SU-DHL-6 (cell line): Measurements from ENCODE around the gene ALKBH2.
"Not testable (repeated sequence)": the region's sequence is repeated elsewhere in the genome, so short reads cannot be mapped to it uniquely, and the experiment has no call there.

ENCODE experiments used
- H2AFZ ChIP-seq: fragments of 200-600 bp; sonication (generic); 2 replicates; pipeline ENCODE4 v1.6.1; 2014; ENCODE audit warnings: low read depth, mild to moderate bottlenecking, moderate library complexity, mixed read lengths, antibody characterized with exemption, low read length; ENCODE audit not compliant: severe bottlenecking
- H3F3A ChIP-seq: fragments of 200-600 bp; shearing (Covaris generic); 2 replicates; pipeline ENCODE4 v1.6.0; 2016; ENCODE audit warnings: antibody characterized with exemption, mild to moderate bottlenecking; ENCODE audit not compliant: insufficient read depth
- H3K27ac ChIP-seq: fragments of 200-600 bp; sonication (generic); 2 replicates; pipeline ENCODE4 v1.5.1; 2016; ENCODE audit warnings: low read depth, mild to moderate bottlenecking, low read length, moderate library complexity, mixed read lengths
- H3K27me3 ChIP-seq: fragments of 200-600 bp; sonication (generic), shearing (Covaris generic); 2 replicates; pipeline ENCODE4 v1.6.0; 2014; ENCODE audit warnings: mild to moderate bottlenecking, low read length
- H3K36me3 ChIP-seq: fragments of 200-600 bp; sonication (generic); 2 replicates; pipeline ENCODE4 v1.6.1; 2014; ENCODE audit warnings: mild to moderate bottlenecking, low read length, mixed read lengths
- H3K4me2 ChIP-seq: fragments of 300-600, 200-600 bp; shearing (Covaris generic), sonication (generic); 2 replicates; pipeline ENCODE4 v1.6.0; 2014; ENCODE audit warnings: low read length, low read depth, mild to moderate bottlenecking; ENCODE audit not compliant: poor library complexity, severe bottlenecking
- H3K4me3 ChIP-seq: fragments of 200-600 bp; sonication (generic); 2 replicates; pipeline ENCODE4 v1.5.1; 2014; ENCODE audit warnings: antibody characterized with exemption, low read length, mild to moderate bottlenecking, mixed read lengths; ENCODE audit not compliant: insufficient read depth, poor library complexity, severe bottlenecking
- H3K79me2 ChIP-seq: fragments of 200-600 bp; sonication (generic); 2 replicates; pipeline ENCODE4 v1.6.1; 2014; ENCODE audit warnings: mild to moderate bottlenecking, low read length, moderate library complexity; ENCODE audit not compliant: insufficient read depth
- H3K9ac ChIP-seq: fragments of 200-600 bp; sonication (generic); 2 replicates; pipeline ENCODE4 v1.7.0; 2014; ENCODE audit warnings: mild to moderate bottlenecking, low read length
- H3K9me2 ChIP-seq: fragments of 200-600 bp; sonication (generic); replicated peaks from 2 replicates; pipeline ENCODE4 v1.6.1; 2014; ENCODE audit warnings: low read length; ENCODE audit not compliant: insufficient read depth
- H3K9me3 ChIP-seq: fragments of 200-600 bp; sonication (generic); 2 replicates; pipeline ENCODE4 v1.6.1; 2014; ENCODE audit warnings: low read length, mixed read lengths; ENCODE audit not compliant: insufficient read depth
- H4K20me1 ChIP-seq: fragments of 200-600 bp; sonication (generic); 2 replicates; pipeline ENCODE4 v1.6.1; 2014; ENCODE audit warnings: low read depth, mild to moderate bottlenecking, antibody characterized with exemption, low read length, moderate library complexity, mixed read lengths
- EZH2phosphoT487 ChIP-seq: fragments of 200-600 bp; sonication (generic), shearing (Covaris generic); conservative IDR thresholded peaks from 2 replicates; pipeline ENCODE4 v1.6.1; 2018; ENCODE audit warnings: mild to moderate bottlenecking, antibody characterized with exemption, low read length, moderate library complexity, mixed read lengths
- TF ChIP-seq, protein P1 (sequence below): fragments of 200-600 bp; sonication (generic); IDR thresholded peaks from one replicate; pipeline ENCODE4 v1.5.1; 2017; ENCODE audit warnings: antibody characterized with exemption, mild to moderate bottlenecking, low read length, moderate library complexity; ENCODE audit not compliant: insufficient read depth, poor library complexity, severe bottlenecking

The ALKBH2 gene

GRCh38 chr12:109053382-109054123, 39.7 kb downstream of the ALKBH2 start:
- peak overlapping the region; percentile 95 for H3K4me2 ChIP-seq
- H3K4me3 ChIP-seq = peak overlapping the region; percentile 94
- H3K9ac ChIP-seq = peak overlapping the region; percentile 88
- H3K27me3 ChIP-seq = no peaks in the 10 kb centered on the region
- no peaks in the 10 kb centered on the region for H4K20me1 ChIP-seq
- H3K9me3 ChIP-seq = no peaks in the 10 kb centered on the region
- peaks cover 3% of the 10 kb centered on the region; the same call in 1 of the 2 replicates for H3K36me3 ChIP-seq
- TF ChIP-seq, protein P1, sequence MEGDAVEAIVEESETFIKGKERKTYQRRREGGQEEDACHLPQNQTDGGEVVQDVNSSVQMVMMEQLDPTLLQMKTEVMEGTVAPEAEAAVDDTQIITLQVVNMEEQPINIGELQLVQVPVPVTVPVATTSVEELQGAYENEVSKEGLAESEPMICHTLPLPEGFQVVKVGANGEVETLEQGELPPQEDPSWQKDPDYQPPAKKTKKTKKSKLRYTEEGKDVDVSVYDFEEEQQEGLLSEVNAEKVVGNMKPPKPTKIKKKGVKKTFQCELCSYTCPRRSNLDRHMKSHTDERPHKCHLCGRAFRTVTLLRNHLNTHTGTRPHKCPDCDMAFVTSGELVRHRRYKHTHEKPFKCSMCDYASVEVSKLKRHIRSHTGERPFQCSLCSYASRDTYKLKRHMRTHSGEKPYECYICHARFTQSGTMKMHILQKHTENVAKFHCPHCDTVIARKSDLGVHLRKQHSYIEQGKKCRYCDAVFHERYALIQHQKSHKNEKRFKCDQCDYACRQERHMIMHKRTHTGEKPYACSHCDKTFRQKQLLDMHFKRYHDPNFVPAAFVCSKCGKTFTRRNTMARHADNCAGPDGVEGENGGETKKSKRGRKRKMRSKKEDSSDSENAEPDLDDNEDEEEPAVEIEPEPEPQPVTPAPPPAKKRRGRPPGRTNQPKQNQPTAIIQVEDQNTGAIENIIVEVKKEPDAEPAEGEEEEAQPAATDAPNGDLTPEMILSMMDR = no peak
- peak overlapping the region; percentile 80 for H3K27ac ChIP-seq
- H3F3A ChIP-seq = peaks cover 13% of the 10 kb centered on the region; the same call in 1 of the 2 replicates
- H3K79me2 ChIP-seq = peaks cover 14% of the 10 kb centered on the region; the same call in 1 of the 2 replicates
- peak overlapping the region; percentile 93 for H2AFZ ChIP-seq
- H3K9me2 ChIP-seq = no peaks in the 10 kb centered on the region

DNA sequence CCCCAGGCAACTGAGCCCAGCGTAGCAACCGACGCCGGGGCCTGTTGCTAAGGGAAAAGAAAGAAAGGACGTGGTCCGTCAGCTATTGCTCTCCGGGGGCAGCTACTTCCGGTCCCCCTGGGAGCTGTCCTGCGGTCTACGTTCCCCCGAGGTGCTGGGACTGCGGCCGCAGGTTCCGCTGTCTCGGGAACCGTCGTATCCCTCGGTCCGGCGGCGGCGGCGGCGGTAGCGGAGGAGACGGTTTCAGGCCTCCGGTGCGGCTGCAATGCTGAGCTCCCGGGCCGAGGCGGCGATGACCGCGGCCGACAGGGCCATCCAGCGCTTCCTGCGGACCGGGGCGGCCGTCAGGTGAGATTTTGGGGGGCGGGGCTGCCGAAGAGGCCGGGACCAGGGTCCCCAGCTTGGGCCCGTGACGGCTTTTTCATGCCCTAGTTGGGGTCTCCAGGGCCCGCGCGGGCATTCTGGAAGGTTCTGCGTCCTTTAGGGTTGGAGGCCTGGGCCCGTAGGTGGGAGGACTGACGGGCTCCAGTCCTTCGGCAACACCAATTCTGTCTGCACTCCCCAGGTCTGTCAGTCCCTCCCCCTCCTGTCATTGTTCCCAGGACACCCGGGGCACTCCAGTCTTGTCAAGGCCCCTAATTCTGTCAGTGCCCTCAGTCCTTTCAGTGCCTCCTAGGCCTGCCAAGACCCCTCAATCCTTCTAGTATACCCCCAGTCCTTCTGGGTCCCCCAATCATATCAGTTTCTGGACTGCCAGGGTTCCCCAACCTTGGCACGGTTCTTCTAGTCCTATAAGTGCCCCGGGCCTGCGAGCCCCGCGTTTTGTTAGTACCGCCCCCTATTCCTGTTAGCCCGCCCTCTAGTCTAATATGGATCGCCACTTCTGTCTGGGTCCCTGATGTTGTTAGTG, 40.6 kb downstream of the ALKBH2 start, which contains the start of gene USP30:
Gene USP30 (plus strand): TSS at position 163 of the 910 bp plus-strand sequence. CDS start 103 bp downstream, at position 266.
- Histone ChIP-seq H2AFZ (peak within 1 kb of the TSS; percentile 93), H3K36me3 (no peaks in the 10 kb centered on the region; the same call in 1 of the 2 replicates), H3K9ac (peak within 1 kb of the TSS; percentile 88), H3F3A (peaks cover 13% of the 10 kb centered on the region; the same call in 1 of the 2 replicates), H3K79me2 (peaks cover 14% of the 10 kb centered on the region; the same call in 1 of the 2 replicates), H3K4me3 (peak within 1 kb of the TSS; percentile 94), H3K4me2 (peak within 1 kb of the TSS; percentile 95), H3K9me3 (no peaks in the 10 kb centered on the region), H3K27me3 (no peaks in the 10 kb centered on the region), H3K27ac (peak within 1 kb of the TSS; percentile 80), H3K9me2 (no peaks in the 10 kb centered on the region), H4K20me1 (no peaks in the 10 kb centered on the region)
- TF ChIP-seq, protein P1 = no peak

DNA sequence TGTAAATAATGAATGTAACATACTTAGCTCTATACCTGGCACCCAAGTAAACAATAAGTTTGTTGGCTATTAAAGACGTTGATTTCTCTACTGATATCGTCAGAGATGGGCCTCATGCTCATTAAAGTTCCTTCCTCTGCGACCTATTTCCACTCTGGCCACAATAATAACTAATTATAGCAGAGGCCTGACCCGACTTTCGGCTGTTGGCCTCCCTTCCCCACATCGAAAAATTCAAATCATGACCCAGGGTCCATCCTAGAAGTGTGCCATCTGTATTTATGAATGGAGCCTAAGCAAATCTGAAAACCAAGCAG, 41.2 kb downstream of the ALKBH2 start:
- peak overlapping the region; percentile 88 for H3K9ac ChIP-seq
- peaks cover 10% of the 10 kb centered on the region; the same call in 1 of the 2 replicates for H3F3A ChIP-seq
- H3K36me3 ChIP-seq = no peaks in the 10 kb centered on the region; the same call in 1 of the 2 replicates
- no peaks in the 10 kb centered on the region for H3K27me3 ChIP-seq
- TF ChIP-seq, protein P1 = no peak
- TF ChIP-seq EZH2phosphoT487 = no peak
- H4K20me1 ChIP-seq = no peaks in the 10 kb centered on the region
- H3K27ac ChIP-seq = no peak overlapping the region
- H3K4me2 ChIP-seq = peak overlapping the region; percentile 95
- no peaks in the 10 kb centered on the region for H3K9me2 ChIP-seq
- H2AFZ ChIP-seq = peak overlapping the region; percentile 93
- H3K79me2 ChIP-seq = peaks cover 14% of the 10 kb centered on the region; the same call in 1 of the 2 replicates
- peak overlapping the region; percentile 94 for H3K4me3 ChIP-seq
- no peaks in the 10 kb centered on the region for H3K9me3 ChIP-seq

DNA sequence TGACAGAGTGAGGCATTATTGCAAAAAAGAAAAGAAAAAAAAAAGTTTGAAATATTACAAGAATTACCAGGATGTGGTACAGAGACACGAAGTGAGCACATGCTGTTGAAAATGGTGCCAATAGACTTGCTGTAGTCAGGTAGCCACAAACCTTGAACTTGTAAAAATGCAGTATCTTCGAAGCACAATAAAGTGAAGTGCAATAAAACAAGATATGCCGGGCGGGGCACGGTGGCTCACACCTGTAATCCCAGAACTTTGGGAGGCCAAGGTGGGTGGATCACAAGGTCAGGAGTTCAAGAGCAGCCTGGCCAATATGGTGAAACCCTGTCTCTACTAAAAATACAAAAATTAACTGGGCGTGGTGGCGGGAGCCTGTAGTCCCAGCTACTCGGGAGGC, 43.5 kb downstream of the ALKBH2 start:
- not testable (repeated sequence) for H4K20me1 ChIP-seq, H3K4me2 ChIP-seq, H3K27ac ChIP-seq, H3K9me3 ChIP-seq, H3K9me2 ChIP-seq, H2AFZ ChIP-seq, H3F3A ChIP-seq, H3K27me3 ChIP-seq, H3K36me3 ChIP-seq, H3K9ac ChIP-seq, H3K4me3 ChIP-seq
- H3K79me2 ChIP-seq = peaks cover 13% of the 10 kb centered on the region; the same call in 1 of the 2 replicates

GRCh38 chr12:109048706-109049105, 44.6 kb downstream of the ALKBH2 start:
- not testable (repeated sequence) for H3K4me3 ChIP-seq, H3K9me3 ChIP-seq, H3F3A ChIP-seq, H3K79me2 ChIP-seq, H4K20me1 ChIP-seq, H2AFZ ChIP-seq, H3K27me3 ChIP-seq, H3K4me2 ChIP-seq, H3K36me3 ChIP-seq, H3K27ac ChIP-seq, H3K9ac ChIP-seq, H3K9me2 ChIP-seq
